K562 (cell line): Measurements from ENCODE around the gene LRRC8E. TPM values are rescaled to one million over a fixed set of nuclear protein-coding genes. Genes with fewer than 3 reads are reported as not detected.

Experiments
- KHSRP ChIP-seq: fragments of 450-650 bp; IDR thresholded peaks from 2 replicates; pipeline ENCODE4 v1.6.1; 2017
- KLF10 ChIP-seq: fragments of 250-450 bp; sonication (Bioruptor Pico); IDR thresholded peaks from 2 replicates; pipeline ENCODE4 v1.6.1; 2021; ENCODE audit warnings: matching md5 sums
- NCOA6 ChIP-seq: fragments of 450-650 bp; IDR thresholded peaks from 2 replicates; pipeline ENCODE4 v1.6.1; 2017; ENCODE audit warnings: mild to moderate bottlenecking
- NRF1 ChIP-seq, 2 experiments: fragments of 450-650 bp; IDR thresholded peaks in 1 of 2; conservative IDR thresholded peaks in 1 of 2; 2 replicates each; pipeline ENCODE4 v1.6.1; 2014; ENCODE audit warnings: mild to moderate bottlenecking in 2 of 2
- POLR2B ChIP-seq: fragments of 450-650 bp; IDR thresholded peaks from 2 replicates; pipeline ENCODE4 v1.6.1; 2018; ENCODE audit warnings: low read depth; ENCODE audit not compliant: partially characterized antibody
- POLR2G ChIP-seq: fragments of 200-400 bp; formaldehyde crosslinking; IDR thresholded peaks from 2 replicates; pipeline ENCODE4 v1.6.1; 2017; ENCODE audit warnings: low read depth, mild to moderate bottlenecking, antibody characterized with exemption, low read length, moderate library complexity
- SUPT5H ChIP-seq: fragments of 450-650 bp; IDR thresholded peaks from 2 replicates; pipeline ENCODE4 v1.6.1; 2016
- THRA ChIP-seq: fragments of 450-650 bp; IDR thresholded peaks from 2 replicates; pipeline ENCODE4 v1.6.1; 2017; ENCODE audit warnings: mild to moderate bottlenecking, moderate library complexity
- ZBTB2 ChIP-seq: fragments of 450-650 bp; IDR thresholded peaks from 2 replicates; pipeline ENCODE4 v1.6.1; 2016; ENCODE audit warnings: antibody characterized with exemption
- ZKSCAN1 ChIP-seq: fragments of 150-350 bp; IDR thresholded peaks from 2 replicates; pipeline ENCODE4 v1.6.1; 2016; ENCODE audit warnings: low read depth, low read length
- ZNF76 ChIP-seq: fragments of 250-450 bp; sonication (Bioruptor Pico); IDR thresholded peaks from 2 replicates; pipeline ENCODE4 v1.4.0; 2020; ENCODE audit warnings: mild to moderate bottlenecking, moderate library complexity, borderline replicate concordance
- polyA plus RNA-seq, 8 experiments: library from polyadenylated mRNA; depleted of rRNA in 4 of 8; stranded (reverse) in 5 of 8; unstranded in 3 of 8; fragments of >200 nt; fragmentation: Nextera tagmentation in 2 of 8; fragmentation: Illumina TruSeq in 1 of 8; extraction: Ambion mirVana in 2 of 8; extraction: Trizol in 1 of 8; gene quantifications; 2 replicates each; pipeline versions ENCODE4 v1.2.1 to v1.2.3, GENCODE V29; 2011 to 2014; ENCODE audit warnings: inconsistent platforms in 1 of 8, missing spikeins in 1 of 8
- total RNA-seq, 7 experiments: library from RNA; depleted of rRNA in 6 of 7; stranded (reverse); fragments of >200 nt in 6 of 7; fragmentation: Illumina TruSeq in 2 of 7; extraction: Trizol in 2 of 7; gene quantifications; 2 replicates each; pipeline versions ENCODE4 v1.2.1 to v1.2.3, GENCODE V29; 2011 to 2021; ENCODE audit warnings: low replicate concordance in 1 of 7
- TF ChIP-seq, protein P1 (sequence below): fragments of 250-450 bp; sonication (Bioruptor Pico); IDR thresholded peaks from 2 replicates; pipeline ENCODE4 v1.6.1; 2021; ENCODE audit warnings: mild to moderate bottlenecking
- TF ChIP-seq, protein P2 (sequence below): sonication (generic); formaldehyde crosslinking; IDR thresholded peaks from 2 replicates; pipeline ENCODE4 v1.8.1; 2023; ENCODE audit warnings: mild to moderate bottlenecking, missing genetic modification reagents
- TF ChIP-seq, protein P3 (sequence below): fragments of 250-450 bp; sonication (Bioruptor Pico); IDR thresholded peaks from 2 replicates; pipeline ENCODE4 v1.8.0; 2022; ENCODE audit warnings: moderate library complexity, mild to moderate bottlenecking, inconsistent platforms

LRRC8E gene
- total and polyA plus RNA-seq, 9 of the 15 experiments (the other 6 are each of a cell fraction or from before 2014, with no cell fraction given), result 0.08 to 5.7 (median 3.5) TPM; not detected in 1

- TF ChIP-seq POLR2G (peak; percentile 80), KHSRP (no peak), NRF1 (conservative IDR thresholded peaks at IDR 0.05 in 1 of 2, IDR thresholded peaks at IDR 0.05 in 1 of 2) (no peak), ZBTB2 (no peak), KLF10 (no peak), POLR2B (peak; percentile 12), ZNF76 (CRISPR knock-in tag) (no peak), THRA (no peak), NCOA6 (no peak), ZKSCAN1 (no peak), SUPT5H (peak; percentile 28; the same call in 1 of the 2 replicates)
- TF ChIP-seq, protein P1, sequence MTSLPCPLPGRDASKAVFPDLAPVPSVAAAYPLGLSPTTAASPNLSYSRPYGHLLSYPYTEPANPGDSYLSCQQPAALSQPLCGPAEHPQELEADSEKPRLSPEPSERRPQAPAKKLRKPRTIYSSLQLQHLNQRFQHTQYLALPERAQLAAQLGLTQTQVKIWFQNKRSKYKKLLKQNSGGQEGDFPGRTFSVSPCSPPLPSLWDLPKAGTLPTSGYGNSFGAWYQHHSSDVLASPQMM (CRISPR knock-in tag), result no peak
- TF ChIP-seq, protein P2, sequence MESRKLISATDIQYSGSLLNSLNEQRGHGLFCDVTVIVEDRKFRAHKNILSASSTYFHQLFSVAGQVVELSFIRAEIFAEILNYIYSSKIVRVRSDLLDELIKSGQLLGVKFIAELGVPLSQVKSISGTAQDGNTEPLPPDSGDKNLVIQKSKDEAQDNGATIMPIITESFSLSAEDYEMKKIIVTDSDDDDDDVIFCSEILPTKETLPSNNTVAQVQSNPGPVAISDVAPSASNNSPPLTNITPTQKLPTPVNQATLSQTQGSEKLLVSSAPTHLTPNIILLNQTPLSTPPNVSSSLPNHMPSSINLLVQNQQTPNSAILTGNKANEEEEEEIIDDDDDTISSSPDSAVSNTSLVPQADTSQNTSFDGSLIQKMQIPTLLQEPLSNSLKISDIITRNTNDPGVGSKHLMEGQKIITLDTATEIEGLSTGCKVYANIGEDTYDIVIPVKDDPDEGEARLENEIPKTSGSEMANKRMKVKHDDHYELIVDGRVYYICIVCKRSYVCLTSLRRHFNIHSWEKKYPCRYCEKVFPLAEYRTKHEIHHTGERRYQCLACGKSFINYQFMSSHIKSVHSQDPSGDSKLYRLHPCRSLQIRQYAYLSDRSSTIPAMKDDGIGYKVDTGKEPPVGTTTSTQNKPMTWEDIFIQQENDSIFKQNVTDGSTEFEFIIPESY (CRISPR knock-in tag), result no peak
- TF ChIP-seq, protein P3, sequence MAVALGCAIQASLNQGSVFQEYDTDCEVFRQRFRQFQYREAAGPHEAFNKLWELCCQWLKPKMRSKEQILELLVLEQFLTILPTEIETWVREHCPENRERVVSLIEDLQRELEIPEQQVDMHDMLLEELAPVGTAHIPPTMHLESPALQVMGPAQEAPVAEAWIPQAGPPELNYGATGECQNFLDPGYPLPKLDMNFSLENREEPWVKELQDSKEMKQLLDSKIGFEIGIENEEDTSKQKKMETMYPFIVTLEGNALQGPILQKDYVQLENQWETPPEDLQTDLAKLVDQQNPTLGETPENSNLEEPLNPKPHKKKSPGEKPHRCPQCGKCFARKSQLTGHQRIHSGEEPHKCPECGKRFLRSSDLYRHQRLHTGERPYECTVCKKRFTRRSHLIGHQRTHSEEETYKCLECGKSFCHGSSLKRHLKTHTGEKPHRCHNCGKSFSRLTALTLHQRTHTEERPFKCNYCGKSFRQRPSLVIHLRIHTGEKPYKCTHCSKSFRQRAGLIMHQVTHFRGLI, result no peak
- TF ChIP-seq, all 486 proteins: peak for 4
Measured at GRCh38 chr19:7914598-7915045, 26.3 kb downstream of the LRRC8E start, which contains the start of gene TGFBR3L (continued).
